Measurements from ENCODE around the gene FGFRL1.

The FGFRL1 gene

GRCh38 chr4:1011022-1011665 is at the start of gene FGFRL1:
Gene FGFRL1 (plus strand): TSS chr4:1011626. CDS start chr4:1012486, 860 bp downstream.
- DNase-seq: peak; percentile 67

DNA sequence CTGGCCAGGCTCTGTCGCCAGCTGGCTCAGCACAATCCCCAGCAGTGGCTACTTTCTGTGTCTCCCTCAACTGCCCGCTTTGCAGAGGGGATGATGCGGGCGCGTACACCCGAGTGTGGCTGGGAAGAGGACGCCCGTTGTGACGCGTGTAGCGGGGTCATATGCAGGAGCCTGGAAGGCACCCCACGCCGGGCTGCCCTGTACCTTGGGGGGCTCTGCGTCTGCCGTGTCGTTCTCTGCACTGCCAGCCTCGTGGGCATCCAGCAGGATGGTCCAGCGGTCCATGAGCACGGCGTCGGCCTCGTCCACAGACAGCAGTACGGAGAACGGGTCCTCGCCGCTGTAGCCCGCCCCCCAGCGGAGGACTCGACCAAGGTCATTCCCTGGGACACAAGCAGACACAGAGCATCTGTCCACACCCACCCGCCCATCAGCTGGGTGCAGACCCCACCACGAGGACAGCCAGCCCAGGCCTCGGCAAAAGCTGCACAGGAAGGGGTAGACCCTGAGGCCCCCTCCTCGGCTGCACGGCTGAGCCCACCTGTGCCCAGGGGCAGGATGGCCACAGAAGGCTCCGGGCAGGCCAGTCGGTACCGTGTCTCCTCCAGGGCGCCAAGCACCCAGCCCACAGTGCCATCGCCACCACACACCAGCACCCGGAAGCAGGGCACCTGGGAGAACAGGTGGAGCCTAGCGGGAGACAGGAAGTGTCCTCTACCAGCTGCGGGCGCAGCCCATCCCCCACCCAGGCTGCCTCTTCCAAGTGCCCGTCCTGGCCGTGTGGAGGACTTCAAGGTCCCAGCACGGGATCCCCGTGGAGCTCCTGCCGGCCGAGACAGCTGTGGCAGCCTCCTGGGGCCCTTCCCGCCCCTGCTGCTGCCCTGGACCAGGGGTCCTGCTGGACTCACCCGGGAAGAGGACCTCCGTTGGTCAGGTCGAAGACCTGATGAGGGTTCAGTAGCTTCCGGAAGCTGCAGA is 48.9 kb upstream of the FGFRL1 start:
- no peak for DNase-seq

- peak; percentile 6 for DNase-seq
These were observed 47.9 kb upstream of the FGFRL1 start for GRCh38 chr4:963276-964225.

GRCh38 chr4:964346-965025 is 46.9 kb upstream of the FGFRL1 start:
- DNase-seq: peak; percentile 9

GRCh38 chr4:965048-965765 is 46.2 kb upstream of the FGFRL1 start:
- DNase-seq: peak; percentile 2

DNA sequence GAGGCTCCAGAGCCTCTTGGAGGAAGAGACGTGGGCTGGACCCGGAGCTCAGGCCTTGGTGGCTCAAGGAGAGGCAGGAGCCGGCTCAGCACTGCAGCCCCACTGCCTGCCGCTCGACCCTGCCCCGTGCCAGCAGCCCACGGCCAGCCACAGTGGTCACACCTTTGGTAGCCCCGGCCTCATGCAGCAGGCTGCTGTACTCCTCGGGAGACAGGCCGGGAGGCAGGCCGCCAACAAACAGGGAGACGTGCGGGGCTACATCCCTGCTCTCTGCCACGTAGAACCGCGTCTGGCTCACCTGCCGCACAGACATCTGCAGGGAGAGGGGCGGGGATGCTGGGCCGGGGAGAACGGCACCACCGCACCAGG is 45.7 kb upstream of the FGFRL1 start:
- DNase-seq: peak; percentile 2

- peak; percentile 7 for DNase-seq
These were observed 44.9 kb upstream of the FGFRL1 start for GRCh38 chr4:966266-967112.

DNA sequence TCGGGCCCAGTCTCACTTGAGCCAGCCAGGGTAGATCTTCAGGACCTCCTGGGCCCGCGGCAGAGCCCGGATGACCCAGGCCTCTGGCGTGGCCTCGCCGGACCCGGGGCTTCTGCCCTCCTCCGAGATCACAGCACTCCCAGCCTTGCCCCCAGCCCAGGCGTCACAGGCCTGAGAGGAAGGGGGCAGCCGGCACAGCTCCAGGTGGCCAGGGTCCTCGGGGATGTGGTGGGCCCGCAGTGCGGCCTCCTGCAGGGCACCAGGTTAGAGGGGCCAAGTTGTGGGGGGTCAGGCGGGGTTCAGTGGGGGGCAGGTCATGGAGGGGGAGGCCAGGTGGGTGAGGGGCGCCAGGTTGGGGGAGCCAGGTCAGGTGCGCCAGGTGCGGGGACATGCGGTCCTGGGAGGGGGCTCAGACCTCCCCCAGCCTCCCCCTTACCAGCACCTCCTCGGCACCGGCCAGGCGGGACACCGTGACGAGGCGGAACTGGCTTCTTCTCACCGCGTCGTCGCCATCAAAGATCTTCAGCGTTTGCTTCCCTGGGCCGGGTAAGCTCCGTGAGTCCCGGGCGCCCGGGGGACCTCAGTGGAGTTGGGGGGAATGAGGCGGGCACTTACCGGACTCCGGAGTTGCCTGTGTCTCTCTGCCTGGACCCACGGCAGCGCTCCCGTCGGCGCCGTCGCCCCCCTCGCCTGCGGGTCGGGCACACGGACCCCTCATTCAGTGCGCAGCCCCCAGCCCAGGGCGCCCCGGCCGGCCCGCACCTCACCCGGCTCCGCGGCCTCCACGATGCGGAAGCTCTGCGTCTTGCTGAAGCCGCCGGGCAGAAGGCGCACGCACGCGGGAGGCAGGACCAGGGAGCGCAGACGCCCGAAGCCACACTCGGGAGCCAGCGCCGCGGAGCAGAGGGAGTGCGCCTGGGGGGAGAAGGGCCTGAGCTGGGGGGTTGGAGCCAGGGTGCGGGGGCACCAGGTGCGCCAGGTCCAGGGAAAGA is 44.0 kb upstream of the FGFRL1 start:
- DNase-seq: peak; percentile 48

DNA sequence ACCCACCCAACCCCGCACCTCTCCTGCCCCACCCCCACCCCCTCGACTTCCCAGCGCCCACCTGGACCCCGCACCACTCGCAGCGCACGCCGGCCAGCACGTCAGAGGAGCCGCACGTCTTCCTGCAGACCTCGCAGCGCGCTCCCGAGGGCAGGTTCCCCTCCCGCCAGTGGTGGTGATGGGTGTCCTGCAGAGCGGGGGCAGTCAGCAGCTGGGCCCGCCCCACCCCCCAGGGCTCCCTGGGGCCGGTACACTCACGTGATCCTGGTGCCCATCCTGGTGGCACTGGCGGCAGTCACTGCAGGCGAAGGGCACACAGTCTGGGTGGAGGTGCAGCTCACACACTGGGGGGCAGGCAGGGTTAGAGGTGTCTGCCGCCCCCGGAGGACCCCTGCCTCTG is 43.2 kb upstream of the FGFRL1 start:
- peak; percentile 17 for DNase-seq

- DNase-seq: no peak
These were observed 42.6 kb upstream of the FGFRL1 start for GRCh38 chr4:968621-969394.

- DNase-seq: no peak
These were observed 41.2 kb upstream of the FGFRL1 start for GRCh38 chr4:970046-970745.

- no peak for DNase-seq
These were observed 40.4 kb upstream of the FGFRL1 start for GRCh38 chr4:970854-971520.

- DNase-seq: no peak
These were observed 39.5 kb upstream of the FGFRL1 start for GRCh38 chr4:971666-972500.

GRCh38 chr4:972651-973424 is 38.6 kb upstream of the FGFRL1 start:
- DNase-seq: peak; percentile 55

All from retina (tissue), 1 donor.